B cell (primary cell): Measurements from ENCODE around the gene CNRIP1.

Source experiments
- EZH2 ChIP-seq: IDR thresholded peaks from 2 replicates; pipeline ENCODE4 v1.6.1; 2012; ENCODE audit warnings: borderline replicate concordance, low read depth, mild to moderate bottlenecking, moderate library complexity, low read length; ENCODE audit not compliant: insufficient read depth, poor library complexity, severe bottlenecking
- TF ChIP-seq, protein P1 (sequence below): fragments of 200-600 bp; IDR thresholded peaks from one replicate; pipeline ENCODE4 v1.8.0; 2022; ENCODE audit warnings: antibody characterized with exemption, mild to moderate bottlenecking

DNA sequence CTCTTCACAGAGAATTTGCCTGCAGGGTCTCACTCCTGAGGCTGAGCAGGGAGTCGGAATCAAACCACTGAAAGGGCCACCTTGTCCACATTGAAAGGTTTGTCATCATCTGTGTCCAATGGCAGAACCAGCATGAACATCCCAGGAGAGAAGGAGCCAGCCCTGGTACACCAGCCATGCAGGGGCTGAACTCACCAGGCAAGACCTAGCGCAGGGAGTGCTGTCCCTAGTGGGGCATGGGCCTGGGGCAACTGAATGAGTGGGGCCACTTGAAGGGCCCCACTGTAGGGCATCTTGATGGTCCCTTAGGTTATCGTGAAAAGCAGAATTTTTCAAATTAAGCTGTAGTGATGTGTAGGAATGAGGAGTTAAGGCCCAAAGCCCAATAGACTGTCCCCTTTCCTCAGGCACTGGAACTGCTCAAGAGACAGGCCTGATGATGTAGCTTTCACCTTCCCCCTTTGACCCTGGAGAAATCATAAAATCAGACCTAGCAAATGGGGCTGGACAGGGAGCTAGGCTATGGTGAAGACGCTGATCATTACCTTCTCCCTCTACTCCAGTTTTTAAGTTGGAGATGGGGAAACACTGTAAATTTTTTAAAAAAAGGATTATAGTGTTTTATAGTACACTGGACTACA is 37.0 kb upstream of the CNRIP1 start:
- no peak for TF ChIP-seq EZH2
- TF ChIP-seq, protein P1, sequence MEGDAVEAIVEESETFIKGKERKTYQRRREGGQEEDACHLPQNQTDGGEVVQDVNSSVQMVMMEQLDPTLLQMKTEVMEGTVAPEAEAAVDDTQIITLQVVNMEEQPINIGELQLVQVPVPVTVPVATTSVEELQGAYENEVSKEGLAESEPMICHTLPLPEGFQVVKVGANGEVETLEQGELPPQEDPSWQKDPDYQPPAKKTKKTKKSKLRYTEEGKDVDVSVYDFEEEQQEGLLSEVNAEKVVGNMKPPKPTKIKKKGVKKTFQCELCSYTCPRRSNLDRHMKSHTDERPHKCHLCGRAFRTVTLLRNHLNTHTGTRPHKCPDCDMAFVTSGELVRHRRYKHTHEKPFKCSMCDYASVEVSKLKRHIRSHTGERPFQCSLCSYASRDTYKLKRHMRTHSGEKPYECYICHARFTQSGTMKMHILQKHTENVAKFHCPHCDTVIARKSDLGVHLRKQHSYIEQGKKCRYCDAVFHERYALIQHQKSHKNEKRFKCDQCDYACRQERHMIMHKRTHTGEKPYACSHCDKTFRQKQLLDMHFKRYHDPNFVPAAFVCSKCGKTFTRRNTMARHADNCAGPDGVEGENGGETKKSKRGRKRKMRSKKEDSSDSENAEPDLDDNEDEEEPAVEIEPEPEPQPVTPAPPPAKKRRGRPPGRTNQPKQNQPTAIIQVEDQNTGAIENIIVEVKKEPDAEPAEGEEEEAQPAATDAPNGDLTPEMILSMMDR: no peak
